Measurements from ENCODE around the gene RCVRN. TPM values are rescaled to one million over a fixed set of nuclear protein-coding genes. Genes with fewer than 3 reads are reported as not detected.

The RCVRN gene
- polyA plus RNA-seq, 1 experiment = not detected

- Histone ChIP-seq H3K4me3 (ENCODE audit: low read depth, low read length) (no peak overlapping the region), H3K27me3 (ENCODE audit: control insufficient read depth, insufficient read depth, low read length) (no peaks in the 10 kb centered on the region), H3K27ac (ENCODE audit: low read depth, low read length) (no peak overlapping the region), H3K9me3 (ENCODE audit: control insufficient read depth, insufficient read depth, low read length) (peaks cover 16% of the 10 kb centered on the region)
- ChIA-PET CTCF (no interaction called here), POLR2A (no interaction called here)
- DNase-seq (ENCODE audit: low read depth, low spot score) = no peak
- TF ChIP-seq CTCF (IDR thresholded peaks at IDR 0.05; ENCODE audit: low read depth, low read length) = no peak
These were observed 50.8 kb downstream of the RCVRN start for GRCh38 chr17:9854255-9854654.

GRCh38 chr17:9850151-9850550 is 54.9 kb downstream of the RCVRN start:
- ChIA-PET POLR2A (no interaction called here), CTCF (interaction anchor here (0.5 kb wide), 1 partner anchor 955 kb away, joined by 3 read pairs; no protein-coding TSS in a partner anchor)
- Histone ChIP-seq H3K9me3 (ENCODE audit: control insufficient read depth, insufficient read depth, low read length) (peaks cover 16% of the 10 kb centered on the region), H3K27me3 (ENCODE audit: control insufficient read depth, insufficient read depth, low read length) (no peaks in the 10 kb centered on the region), H3K27ac (ENCODE audit: low read depth, low read length) (no peak overlapping the region), H3K4me3 (ENCODE audit: low read depth, low read length) (no peak overlapping the region)
- no peak for TF ChIP-seq CTCF (IDR thresholded peaks at IDR 0.05; ENCODE audit: low read depth, low read length)
- DNase-seq (ENCODE audit: low read depth, low spot score) = no peak

Other genes starting within 250 kb of the RCVRN start
- not detected in 2 replicates for gene DHRS7C, start 113.7 kb downstream of the RCVRN start, polyA plus RNA-seq (2011; rRNA removed)
- gene GSG1L2, start 83.2 kb downstream of the RCVRN start, polyA plus RNA-seq (2011; rRNA removed) = not detected in 2 replicates
- 0.63 and 0.65 TPM in 2 replicates for gene GLP2R, start 79.3 kb downstream of the RCVRN start, polyA plus RNA-seq (2011; rRNA removed)

Measured in AG04450 (cell line).